Myometrial cell (primary cell): Measurements from ENCODE around the gene LRRC75A. TPM values are rescaled to one million over a fixed set of nuclear protein-coding genes. Genes with fewer than 3 reads are reported as not detected.

ENCODE experiments used
- total RNA-seq: library from RNA; depleted of rRNA; stranded (reverse); fragments of >200 nt; gene quantifications from 2 replicates; pipeline ENCODE4 v1.2.3, GENCODE V29; 2015

LRRC75A gene, protein sequence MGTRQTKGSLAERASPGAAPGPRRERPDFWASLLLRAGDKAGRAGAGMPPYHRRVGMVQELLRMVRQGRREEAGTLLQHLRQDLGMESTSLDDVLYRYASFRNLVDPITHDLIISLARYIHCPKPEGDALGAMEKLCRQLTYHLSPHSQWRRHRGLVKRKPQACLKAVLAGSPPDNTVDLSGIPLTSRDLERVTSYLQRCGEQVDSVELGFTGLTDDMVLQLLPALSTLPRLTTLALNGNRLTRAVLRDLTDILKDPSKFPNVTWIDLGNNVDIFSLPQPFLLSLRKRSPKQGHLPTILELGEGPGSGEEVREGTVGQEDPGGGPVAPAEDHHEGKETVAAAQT
- 0.29 and 1.8 TPM in 2 replicates for total RNA-seq

DNA sequence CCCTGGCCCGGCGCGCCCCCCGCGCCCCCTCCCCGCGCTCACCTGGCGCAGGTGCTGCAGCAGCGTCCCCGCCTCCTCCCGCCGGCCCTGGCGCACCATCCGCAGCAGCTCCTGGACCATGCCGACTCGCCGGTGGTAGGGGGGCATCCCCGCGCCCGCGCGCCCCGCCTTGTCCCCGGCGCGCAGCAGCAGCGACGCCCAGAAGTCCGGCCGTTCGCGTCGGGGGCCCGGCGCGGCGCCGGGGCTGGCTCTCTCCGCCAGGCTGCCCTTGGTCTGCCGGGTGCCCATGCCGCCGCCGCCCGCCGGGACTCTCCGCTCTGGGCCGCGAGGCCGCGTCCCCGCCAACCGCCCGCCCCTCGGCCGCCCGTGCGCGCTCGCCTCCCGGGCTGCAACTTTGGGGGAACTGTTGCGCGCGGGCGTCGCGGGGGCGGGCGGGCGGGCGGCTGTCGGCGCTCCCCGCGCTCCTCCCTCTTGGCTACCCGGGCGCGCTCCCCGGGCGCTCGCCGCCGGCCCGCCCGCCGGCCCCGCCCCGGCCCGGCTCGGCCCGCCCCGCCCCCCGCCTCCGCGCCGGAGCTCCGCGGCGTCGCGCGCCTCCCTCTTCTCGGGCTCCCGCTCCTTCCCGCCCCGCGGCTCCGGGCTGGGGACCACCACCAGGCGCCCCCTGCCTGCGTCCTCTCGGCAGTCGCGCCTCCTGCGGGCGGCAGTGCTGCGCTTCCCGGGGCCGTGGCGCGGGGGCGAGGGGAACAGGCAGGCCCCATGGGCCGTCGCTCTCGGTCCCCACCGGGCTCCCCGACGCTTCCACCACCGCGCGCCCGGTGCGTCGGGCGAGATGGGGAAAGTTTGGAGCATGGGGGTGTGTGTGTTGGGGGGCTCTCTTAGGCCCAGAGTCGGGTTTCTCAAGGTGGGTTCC lies at the start of gene LRRC75A:
Gene LRRC75A, minus strand, starts transcription at position 491 of the 910 bp plus-strand sequence. Its CDS starts 203 bp downstream, at position 288.

DNA sequence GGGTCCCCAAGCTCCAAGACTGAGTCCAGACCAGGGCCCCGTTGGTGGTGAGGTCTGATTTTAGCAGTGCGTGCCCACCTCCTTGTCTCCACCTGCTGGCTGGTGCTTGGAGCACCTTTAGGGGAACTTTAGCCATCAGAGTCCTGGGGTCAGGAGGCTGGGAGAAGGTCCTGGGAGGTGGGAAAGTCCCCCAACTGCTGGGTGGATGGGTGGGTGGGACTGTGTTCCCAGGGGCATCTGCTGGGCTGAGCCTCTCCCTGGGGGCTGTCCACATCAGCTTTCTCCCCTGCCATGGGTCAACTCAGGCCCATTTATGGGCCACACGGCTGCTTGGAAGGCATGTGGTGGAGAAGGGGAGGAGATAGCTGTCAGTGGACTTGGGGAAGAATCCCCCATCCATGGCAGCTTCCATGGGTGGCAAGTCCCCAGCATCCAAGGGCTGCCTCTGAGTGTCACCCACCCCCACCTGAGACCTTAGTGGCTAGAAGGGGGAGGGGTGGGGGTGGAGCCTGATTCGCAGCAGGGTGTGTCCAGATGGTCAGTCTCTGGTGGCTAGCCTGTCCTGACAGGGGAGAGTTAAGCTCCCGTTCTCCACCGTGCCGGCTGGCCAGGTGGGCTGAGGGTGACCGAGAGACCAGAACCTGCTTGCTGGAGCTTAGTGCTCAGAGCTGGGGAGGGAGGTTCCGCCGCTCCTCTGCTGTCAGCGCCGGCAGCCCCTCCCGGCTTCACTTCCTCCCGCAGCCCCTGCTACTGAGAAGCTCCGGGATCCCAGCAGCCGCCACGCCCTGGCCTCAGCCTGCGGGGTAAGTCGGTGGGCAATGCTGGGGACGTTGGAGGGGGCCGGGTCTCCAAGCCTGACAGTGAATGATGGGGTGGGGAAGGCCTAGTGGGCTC lies 76.7 kb downstream of the LRRC75A start, which contains the start of gene TRPV2:
Gene TRPV2, plus strand, starts transcription at position 541 of the 894 bp plus-strand sequence. CDS start 2,098 bp downstream, outside the sequence.

Other genes starting within 250 kb of the LRRC75A start
- gene CENPV, start 138.7 kb downstream of the LRRC75A start, total RNA-seq: 36.0 and 40.6 TPM in 2 replicates
- gene UBB, start 111.1 kb downstream of the LRRC75A start, total RNA-seq: 1,084 and 1,241 TPM in 2 replicates
- gene TRPV2, start 76.6 kb downstream of the LRRC75A start, total RNA-seq: 188 and 220 TPM in 2 replicates
- gene ZNF287, start 77.0 kb upstream of the LRRC75A start, total RNA-seq: 4.6 and 5.7 TPM in 2 replicates
- gene ZNF624, start 161.7 kb upstream of the LRRC75A start, total RNA-seq: 1.8 and 2.6 TPM in 2 replicates
- gene CCDC144A, start 198.0 kb upstream of the LRRC75A start, total RNA-seq: under 0.01 and 0.71 TPM in 2 replicates